Retina (tissue), 1 donor: ENCODE measurements around the gene SLCO2B1.

Source experiments
- DNase-seq: peaks from one replicate; pipeline ENCODE4 v3.0.0-alpha.2; 2016

Gene SLCO2B1

DNA sequence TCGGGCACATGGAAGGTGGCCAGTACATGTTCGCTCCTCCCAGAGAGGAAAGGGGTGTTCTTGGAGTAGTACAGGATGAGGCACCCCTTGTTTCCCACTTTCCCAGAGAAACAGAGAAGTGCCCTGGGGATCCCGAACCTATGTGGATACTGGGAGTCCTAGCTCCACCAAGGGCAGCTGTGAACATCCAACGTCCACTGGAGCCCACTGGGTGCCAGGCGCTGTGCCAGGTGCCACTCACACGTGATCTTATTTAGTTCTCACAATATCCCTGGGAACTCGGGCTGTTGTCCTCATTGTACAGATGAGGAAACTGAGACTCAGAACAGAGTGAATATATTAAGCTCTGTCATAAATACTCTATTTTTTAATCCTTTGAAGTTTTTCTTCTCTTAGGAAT, 12.0 kb downstream of the SLCO2B1 start:
- no peak for DNase-seq

DNA sequence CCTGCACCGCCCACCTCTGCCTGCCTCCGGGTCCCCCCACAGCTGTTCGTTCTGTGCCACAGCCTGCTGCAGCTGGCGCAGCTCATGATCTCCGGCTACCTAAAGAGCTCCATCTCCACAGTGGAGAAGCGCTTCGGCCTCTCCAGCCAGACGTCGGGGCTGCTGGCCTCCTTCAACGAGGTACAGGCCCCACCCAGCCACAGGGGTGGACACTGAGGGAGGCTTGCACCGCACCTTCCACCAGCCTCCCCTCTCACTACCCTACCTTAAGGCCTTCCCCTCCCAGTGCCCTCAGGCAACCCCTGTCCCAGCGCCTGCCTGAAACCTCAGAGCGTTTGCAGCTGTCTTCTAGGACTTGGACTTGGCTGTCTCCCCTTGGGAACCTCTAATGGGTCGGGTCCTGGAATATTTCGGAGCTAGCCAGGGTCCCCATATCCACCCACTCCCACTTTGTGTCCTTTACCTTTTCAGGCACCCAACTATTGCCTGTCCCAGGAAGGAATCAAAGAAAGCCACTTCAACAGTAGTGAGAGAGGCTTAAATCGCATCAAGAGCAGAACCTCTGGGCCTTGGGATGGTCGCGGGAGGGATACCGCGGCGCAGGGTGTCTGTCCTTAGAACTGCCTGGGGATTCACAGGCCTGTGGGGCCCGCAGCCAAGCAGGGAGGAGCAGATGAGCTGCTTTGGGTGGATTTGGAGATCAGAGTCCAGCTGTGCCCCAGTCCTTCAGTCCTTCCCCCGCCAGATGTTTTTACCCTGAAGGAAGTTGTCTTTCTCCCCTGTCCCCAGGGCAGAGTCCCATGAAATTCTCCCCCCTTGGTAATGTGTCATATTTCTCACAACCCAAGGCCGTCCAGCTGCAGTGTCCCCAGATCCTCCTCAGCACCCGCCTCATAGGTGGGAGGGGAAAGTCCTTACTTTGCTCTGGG, 13.3 kb downstream of the SLCO2B1 start:
- DNase-seq = no peak

DNA sequence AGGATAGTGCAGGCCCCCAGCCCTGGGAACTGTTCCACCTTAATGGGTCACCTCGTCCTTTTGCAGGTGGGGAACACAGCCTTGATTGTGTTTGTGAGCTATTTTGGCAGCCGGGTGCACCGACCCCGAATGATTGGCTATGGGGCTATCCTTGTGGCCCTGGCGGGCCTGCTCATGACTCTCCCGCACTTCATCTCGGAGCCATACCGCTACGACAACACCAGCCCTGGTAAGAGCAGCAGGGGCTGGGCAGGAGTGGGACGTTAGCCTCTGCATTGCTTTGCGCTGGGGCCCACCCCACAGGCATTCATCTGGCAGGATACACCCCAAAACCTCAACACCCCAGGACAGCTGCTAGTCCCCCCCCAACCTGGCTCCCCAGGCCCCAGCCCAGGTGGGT, 14.8 kb downstream of the SLCO2B1 start:
- DNase-seq = no peak

DNA sequence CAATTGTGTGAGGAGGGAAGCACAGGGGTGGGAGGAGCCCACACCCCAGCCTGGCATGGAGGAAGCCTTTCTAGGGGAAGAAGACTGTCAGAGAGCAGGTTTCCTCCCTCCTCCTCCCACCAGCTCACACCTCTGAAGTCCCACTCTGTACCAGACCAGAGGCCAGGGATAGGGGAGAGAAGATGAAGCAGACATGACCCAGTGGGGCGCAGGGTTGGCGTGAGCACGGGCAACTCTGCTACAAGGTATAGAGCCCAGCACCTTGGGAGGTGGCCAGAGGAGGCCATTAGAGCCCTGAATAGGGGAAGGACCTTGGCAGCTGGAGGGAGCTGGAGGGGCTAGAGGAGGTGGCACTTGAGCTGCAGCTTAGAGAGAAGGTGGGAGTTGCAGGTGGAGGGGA, 15.9 kb downstream of the SLCO2B1 start:
- DNase-seq = no peak

GRCh38 chr11:75167617-75168016, 16.7 kb downstream of the SLCO2B1 start:
- DNase-seq = no peak

DNA sequence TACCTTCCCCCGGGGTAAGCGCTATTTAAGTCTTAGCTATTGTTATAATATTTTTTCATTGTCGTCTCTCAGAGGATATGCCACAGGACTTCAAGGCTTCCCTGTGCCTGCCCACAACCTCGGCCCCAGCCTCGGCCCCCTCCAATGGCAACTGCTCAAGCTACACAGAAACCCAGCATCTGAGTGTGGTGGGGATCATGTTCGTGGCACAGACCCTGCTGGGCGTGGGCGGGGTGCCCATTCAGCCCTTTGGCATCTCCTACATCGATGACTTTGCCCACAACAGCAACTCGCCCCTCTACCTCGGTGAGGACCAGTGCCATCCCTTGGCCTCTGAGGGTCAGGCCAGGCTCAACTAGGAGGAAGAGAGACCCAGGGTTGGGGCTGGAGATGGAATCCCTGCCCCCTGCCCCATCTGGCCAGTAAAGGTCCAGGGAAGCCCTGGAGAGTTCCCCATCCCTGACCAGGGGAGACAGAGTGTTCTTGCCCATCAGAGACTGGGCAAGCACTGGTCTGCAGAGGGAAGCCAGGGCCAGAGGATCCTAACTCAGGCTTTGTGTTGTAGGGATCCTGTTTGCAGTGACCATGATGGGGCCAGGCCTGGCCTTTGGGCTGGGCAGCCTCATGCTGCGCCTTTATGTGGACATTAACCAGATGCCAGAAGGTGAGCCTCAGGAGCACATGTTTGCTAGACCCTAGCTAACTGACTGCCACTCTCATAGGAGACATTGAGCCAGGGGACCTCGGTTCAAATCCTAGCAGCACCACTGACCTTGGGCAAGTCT, 18.4 kb downstream of the SLCO2B1 start:
- DNase-seq = no peak

DNA sequence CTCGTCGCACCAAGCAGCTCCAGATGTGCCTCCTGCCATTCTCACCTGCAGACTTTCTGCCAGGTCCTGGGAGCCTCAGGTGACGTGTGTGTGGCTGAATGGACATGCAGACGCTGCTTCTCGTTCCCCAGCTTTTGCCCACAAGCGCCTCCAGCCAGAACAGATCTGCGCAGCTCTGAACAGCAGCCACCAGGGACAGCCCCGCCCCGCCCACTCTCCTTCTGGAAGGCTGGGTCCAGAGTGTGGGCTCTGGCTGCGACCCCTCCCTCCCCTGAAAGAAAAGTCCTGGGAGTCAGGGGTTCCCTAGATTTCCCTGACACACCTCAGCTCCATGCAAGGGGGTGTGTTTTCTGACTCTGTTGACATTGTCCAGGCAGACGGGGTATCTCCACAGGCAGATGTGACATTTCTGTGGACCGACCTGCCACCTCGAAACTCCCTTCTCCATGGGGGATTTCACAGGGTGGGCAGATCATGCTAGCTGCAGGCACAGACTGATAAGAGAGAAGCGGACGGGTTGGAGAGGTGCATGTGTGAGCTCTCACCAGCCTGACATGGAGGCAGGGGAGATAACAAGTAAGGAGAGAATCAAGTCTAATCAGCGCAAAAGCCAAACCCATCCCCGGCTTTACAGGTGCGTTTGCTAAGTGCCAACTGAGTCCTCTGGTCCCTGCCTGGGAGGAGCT, 19.8 kb downstream of the SLCO2B1 start:
- no peak for DNase-seq

DNA sequence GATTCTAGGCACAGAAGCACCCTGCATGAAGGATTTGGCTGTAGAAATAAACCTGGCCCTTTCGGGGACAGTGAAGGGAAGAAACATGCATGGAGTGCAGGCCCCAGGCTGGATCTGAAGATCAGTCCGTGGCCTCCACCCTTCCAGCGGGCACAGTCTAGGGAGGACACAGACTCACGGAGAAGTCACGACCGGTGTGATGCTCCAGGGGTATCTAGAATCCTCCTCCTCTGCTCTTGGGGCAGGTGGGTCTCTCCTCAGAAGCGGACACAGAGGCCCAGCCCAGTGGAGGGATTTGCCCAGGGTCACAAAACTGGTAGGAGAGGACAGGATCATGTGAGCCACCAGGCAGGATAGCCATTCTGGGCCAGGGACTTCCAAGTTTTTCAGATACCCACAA, 22.4 kb downstream of the SLCO2B1 start:
- DNase-seq = no peak

DNA sequence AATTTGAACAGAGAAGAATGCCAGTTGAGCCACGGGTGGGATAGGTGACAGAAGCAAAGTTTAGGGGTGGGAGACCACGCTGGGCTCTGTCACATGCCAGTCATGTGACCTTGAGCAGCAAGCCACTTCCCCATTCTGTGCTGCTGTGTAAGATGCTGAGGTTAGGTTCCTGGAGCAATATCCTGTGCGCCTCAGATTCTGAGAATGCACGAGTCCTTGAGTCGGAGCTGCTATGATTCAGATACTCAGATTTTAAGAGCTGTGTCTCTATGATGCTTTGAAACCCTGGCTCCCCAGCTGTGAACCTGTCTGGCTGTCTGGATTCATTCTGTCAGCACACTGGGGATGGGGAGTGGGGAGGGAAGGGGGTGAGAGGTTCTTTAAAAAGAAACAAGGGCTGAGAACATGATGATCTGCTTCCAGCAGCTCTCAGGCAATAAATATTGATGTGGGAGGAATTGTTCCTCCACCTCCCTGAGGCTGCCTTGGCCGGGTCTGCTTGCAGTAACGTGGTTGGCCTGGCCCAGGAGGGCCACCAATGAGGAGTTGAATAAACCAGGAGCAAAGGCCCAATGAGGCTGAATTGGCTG, 24.0 kb downstream of the SLCO2B1 start:
- DNase-seq = peak; percentile 18

DNA sequence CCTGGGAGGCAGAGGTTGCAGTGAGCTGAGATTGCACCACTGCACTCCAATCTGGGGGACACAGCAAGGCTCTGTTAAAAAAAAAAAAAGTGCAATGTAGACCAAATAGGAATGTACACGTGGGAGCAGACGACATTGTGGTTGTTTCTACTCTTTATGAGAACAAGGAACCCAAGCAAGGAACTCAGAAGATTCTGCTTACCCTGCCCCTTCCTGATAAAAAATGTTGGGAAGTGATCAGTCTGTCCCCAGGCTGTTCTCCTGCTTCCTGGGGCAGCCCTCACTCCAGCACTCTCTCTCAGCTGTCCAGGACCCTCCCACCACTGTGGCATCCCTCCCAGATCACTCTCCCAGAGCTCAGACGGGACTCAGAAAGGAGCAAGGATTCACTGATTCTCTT, 31.8 kb downstream of the SLCO2B1 start:
- no peak for DNase-seq

DNA sequence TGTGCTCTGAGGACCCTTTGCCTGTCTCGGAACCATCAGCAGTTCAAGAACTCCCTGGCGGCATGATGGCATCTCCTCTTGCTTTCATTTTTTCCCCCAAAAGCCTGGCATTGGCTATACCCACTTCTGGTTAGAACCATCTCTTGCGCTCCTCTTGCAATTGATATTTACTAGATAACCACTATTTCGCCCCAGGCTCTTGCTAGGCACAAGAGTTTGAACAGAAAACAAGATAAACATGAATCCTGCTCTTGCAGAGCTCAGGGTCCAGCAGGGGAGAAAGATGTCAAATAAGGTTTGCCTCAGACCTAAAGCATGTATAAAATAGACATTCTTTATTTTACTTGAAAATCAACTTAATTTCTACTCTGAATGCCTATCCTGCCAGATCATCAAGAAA, 33.1 kb downstream of the SLCO2B1 start:
- no peak for DNase-seq

DNA sequence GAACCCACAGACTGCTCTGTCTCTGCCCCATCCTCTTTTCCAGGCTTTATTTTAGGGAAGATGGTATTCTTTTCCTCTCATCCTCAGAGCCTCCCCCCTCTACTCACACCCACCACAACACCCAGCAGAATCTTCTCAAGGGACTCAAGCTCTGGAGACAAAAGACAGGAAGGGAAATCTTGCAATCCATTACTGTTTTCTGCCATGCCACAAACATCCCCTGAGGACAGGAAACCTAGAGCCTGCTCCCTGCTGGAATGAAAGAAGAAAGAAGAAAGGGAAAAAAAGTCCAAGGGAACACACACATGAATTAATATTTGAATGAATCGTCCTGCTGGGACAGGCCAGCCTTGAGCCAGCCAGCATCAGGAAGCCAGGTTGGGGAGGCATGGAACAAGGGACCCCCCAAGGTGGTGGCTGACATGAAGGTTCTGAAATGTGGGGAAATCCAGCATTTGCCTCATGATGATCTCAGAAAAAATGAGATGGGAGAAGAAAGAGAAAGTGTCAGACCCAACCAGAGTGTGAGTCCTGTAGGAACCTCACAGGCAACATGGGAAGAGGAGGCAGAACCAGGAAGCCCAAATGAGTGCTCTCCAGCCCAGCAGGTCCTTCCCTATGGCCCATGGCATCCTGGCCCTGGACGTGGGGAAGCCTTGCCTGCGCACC, 34.0 kb downstream of the SLCO2B1 start:
- DNase-seq = no peak

GRCh38 chr11:75185866-75186265, 35.0 kb downstream of the SLCO2B1 start:
- no peak for DNase-seq

GRCh38 chr11:75186999-75187398, 36.1 kb downstream of the SLCO2B1 start:
- no peak for DNase-seq

DNA sequence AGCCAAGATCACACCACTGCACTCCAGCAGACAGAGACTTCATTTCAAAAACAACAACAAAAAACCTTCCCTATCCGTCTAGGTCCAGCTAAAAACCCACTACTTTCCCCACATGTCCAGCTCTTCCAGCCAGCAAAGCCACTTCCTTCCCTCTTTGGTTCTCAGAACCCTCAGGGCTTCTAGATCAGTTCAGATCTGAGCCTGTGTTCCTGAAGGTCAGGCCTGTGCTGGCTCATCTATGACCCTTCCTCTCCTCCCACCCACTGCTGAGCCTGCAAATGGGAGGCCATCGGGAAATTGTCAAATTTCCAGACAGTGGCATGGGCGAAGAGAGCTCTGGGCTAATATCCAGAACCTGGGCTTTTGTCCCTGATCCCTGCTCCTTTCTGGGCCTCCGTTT, 37.8 kb downstream of the SLCO2B1 start:
- no peak for DNase-seq

DNA sequence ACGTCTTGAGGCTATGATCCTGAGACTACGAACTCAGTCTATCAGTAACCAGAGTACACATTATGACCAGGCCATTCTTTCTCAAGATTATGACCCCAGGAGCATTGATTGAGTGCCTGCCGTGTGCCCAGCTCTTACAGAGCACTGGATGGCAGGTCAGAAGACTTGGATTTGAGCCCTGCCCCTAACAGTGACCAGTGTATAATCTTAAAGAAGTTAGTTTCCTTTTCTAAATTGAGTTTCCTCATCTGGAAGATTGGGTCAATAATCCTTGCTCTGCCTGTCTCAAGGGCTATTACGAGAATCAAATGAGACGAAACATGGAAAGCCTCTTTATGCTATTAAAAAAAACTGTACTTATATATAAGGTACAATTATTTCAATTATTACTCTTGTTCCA, 38.2 kb downstream of the SLCO2B1 start:
- no peak for DNase-seq

DNA sequence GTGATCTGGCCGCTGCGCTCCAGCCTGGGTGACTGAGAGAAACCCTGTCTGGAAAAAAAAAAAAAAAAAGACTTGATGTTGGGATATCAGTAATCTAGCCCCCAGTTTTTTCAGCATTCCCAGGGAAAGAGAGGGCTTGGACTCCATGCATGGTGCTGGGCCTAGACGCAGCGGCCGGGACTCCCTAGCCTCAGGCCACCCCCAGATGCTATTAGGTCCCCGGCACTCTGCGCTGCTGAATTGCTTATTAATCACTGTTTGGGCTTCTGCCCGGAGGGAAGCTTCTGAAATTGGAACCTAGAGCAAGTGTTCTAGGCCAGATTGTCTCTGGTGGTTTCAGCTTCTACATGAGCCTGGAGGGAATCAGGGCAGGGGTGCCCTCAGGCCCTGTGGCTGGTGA, 39.0 kb downstream of the SLCO2B1 start:
- no peak for DNase-seq

DNA sequence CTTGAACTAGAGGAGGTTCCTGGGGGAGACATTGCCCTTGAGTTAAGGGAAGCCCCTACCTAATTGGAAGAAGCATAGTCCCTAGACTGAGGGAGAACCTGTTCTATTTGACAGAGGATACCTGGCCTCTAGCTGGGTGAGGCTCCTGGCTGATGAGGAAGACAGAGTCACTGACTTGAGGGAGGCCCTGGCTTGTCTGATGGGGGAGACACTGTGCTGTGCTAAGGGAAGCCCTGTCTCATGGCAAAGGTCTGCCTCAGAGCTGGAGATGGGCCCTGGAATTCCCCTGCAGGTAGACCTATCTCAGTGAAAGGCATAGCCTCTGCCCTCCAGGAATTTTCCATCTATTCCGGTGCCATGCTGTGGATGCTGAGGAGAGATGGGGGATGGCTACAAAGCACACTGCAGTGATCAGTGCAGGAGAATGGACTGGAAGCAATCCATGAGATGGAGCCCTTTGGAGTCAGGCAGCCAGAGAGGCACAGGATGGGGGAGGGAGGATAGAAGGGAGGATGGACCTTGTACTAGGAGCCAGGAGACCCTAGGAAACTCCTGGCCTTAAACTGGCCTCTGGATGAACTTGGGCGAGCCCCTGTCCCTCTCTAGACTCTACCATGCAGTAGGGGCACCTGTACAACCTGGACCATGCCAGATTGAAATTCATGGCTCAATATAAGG, 39.9 kb downstream of the SLCO2B1 start:
- no peak for DNase-seq

- DNase-seq = no peak
Measured at GRCh38 chr11:75191330-75191717, 40.4 kb downstream of the SLCO2B1 start.

GRCh38 chr11:75193271-75193670, 42.4 kb downstream of the SLCO2B1 start:
- no peak for DNase-seq

GRCh38 chr11:75193711-75194110, 42.8 kb downstream of the SLCO2B1 start:
- no peak for DNase-seq

- DNase-seq = no peak
Measured at GRCh38 chr11:75194147-75194546, 43.2 kb downstream of the SLCO2B1 start.
